Activated naive CD8-positive, alpha-beta T cell treated with anti-CD3 and anti-CD28 coated beads, Interleukin-2, amount 50 U/mL, for 16 hours (primary cell): ENCODE data around the gene FAHD2B.
"Not testable (repeated sequence)": the region's sequence is repeated elsewhere in the genome, so short reads cannot be mapped to it uniquely, and the experiment has no call there.

Source experiments
- DNase-seq: peaks from one replicate; pipeline ENCODE4 v3.0.0-alpha.2; 2020; ENCODE audit warnings: low read depth, low spot score

Gene FAHD2B

GRCh38 chr2:97094772-97095611 lies at the start of gene FAHD2B:
Gene FAHD2B (minus strand): TSS chr2:97094882. CDS start chr2:97091706, 3,176 bp downstream.
- peak; percentile 64 for DNase-seq

GRCh38 chr2:97144016-97144415 lies 49.3 kb upstream of the FAHD2B start:
- not testable (repeated sequence) for DNase-seq

- DNase-seq, result not testable (repeated sequence)
Observed at GRCh38 chr2:97129090-97129489, 34.4 kb upstream of the FAHD2B start.

DNA sequence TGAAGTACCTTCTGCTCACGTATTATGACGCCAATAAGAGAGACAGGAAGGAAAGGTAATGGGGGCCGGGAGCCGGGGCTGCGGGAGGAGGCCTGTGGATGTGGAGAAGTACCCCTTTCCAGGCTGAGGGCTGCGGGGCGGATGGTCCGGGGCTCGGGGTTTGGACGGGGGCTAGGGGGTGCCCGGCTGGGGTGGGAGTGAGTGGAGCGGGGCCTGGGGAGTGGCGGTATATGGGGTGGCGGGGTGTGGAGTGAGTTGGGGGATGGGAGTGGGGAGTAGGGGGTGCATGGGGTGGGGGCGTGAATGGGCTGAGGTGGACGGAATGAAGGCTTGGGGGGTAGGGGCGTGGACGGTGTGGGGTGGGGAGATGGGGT lies 19.2 kb upstream of the FAHD2B start:
- not testable (repeated sequence) for DNase-seq

GRCh38 chr2:97113050-97113881 lies 18.6 kb upstream of the FAHD2B start, which contains the start of gene ANKRD36:
Gene ANKRD36 (plus strand): TSS chr2:97113153. CDS start chr2:97113740, 587 bp downstream.
- peak; percentile 58 for DNase-seq

- DNase-seq, result peak; percentile 22
Observed at GRCh38 chr2:97112320-97113049, 17.8 kb upstream of the FAHD2B start.

GRCh38 chr2:97111246-97111645 lies 16.6 kb upstream of the FAHD2B start:
- not testable (repeated sequence) for DNase-seq

- not testable (repeated sequence) for DNase-seq
Observed at GRCh38 chr2:97106878-97107277, 12.2 kb upstream of the FAHD2B start.

- DNase-seq, result not testable (repeated sequence)
Observed at GRCh38 chr2:97098786-97099372, 4.2 kb upstream of the FAHD2B start.

DNA sequence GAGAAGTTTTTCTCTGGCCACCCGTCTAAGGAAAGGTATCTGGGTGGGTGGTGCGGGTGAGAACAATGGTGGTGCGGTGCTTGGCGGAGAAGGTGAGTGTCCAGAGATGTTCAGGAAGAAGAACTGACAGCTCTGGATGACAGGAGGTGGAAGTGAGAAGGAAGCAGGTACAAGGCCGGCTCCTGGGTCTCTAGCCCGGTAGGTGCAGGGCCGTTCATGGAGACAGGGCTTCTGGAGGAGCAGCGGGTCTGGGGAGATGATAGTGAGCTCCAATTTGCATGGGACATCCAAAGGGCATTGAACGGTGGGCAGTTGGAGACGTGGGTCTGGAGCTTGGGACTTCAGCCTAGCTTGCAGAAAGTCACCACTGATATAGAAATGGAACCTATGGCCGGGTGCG lies 979 bp upstream of the FAHD2B start:
- DNase-seq, result no peak

GRCh38 chr2:97093983-97094771 lies 505 bp downstream of the FAHD2B start:
- DNase-seq, result not testable (repeated sequence)

DNA sequence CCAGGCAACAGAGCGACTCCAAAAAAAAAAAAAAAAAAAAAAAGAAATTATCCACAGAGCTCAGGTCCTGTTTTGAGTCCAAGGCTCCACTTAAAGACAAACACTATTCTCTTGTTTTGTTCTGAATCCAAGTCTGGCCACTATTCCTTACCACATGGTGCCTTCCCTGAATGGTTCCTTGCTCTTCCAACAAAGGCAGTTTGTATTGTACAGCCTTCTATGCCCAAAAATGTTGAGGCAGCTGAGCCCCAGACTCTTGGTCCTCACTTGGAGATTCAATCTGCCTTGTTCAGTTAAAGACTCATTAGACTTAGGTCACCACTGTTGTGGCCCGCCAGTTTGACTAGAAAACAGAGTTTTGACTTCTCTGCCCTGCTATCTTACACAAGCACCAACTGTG lies 1.7 kb downstream of the FAHD2B start:
- not testable (repeated sequence) for DNase-seq

- DNase-seq, result not testable (repeated sequence)
Observed at GRCh38 chr2:97088706-97089105, 6.0 kb downstream of the FAHD2B start.

GRCh38 chr2:97085093-97085492 lies 9.6 kb downstream of the FAHD2B start:
- not testable (repeated sequence) for DNase-seq

GRCh38 chr2:97083516-97083915 lies 11.2 kb downstream of the FAHD2B start:
- not testable (repeated sequence) for DNase-seq

DNA sequence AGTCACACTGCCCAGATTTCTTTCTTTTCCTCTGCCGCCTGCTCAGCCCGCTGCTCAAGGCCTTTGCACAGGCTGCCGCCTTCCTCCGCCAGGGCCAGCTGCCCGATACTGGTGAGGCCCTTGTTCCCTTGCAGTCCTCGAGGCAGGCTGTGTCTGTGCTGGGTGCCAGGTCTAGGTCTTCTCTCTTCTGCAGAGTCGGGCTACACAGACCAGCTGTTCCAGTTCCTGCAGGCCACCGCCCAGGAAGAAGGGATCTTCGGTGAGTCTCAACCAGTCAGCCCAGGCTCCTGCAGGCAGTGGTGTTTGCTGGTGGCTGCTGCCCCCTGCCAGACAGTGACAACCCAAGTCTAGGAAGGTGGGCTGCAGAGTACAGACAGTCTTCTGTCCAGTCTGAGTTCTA lies 12.5 kb downstream of the FAHD2B start:
- DNase-seq, result not testable (repeated sequence)

GRCh38 chr2:97080855-97081254 lies 13.8 kb downstream of the FAHD2B start:
- DNase-seq, result not testable (repeated sequence)

DNA sequence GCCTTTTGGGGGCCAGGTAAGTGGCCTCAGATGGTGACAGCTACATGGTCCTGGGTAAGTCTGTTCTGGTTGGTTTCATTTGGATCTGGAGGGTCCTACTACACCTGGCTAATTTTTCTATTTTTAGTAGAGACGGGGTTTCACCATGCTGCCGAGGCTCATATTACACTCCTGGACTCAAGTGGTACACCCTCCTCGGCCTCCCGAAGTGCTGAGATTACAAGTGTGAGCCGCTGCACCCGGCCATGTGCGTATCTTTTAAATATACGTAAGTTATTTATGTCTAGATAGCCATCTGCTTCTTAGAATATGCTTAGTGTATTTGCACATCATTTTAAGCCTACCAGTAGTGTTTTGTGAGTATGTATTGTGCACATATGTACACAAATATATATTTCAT lies 17.5 kb downstream of the FAHD2B start:
- DNase-seq, result not testable (repeated sequence)

- not testable (repeated sequence) for DNase-seq
Observed at GRCh38 chr2:97070915-97071314, 23.8 kb downstream of the FAHD2B start.

GRCh38 chr2:97068722-97069121 lies 26.0 kb downstream of the FAHD2B start:
- DNase-seq, result not testable (repeated sequence)
